H1 (cell line): ENCODE data around the gene CDC42. TPM values are rescaled to one million over a fixed set of nuclear protein-coding genes. Genes with fewer than 3 reads are reported as not detected.

Source experiments
- BACH1 ChIP-seq: IDR thresholded peaks from 2 replicates; pipeline ENCODE4 v1.6.1; 2012; ENCODE audit warnings: low read length, improper control_type of control experiment
- CBX5 ChIP-seq: fragments of 300-800, 300-1000 bp; sonication (generic); IDR thresholded peaks from 2 replicates; pipeline ENCODE4 v1.7.1; 2016; ENCODE audit warnings: antibody characterized with exemption, low read length, low read depth
- CREB1 ChIP-seq: IDR thresholded peaks from 2 replicates; pipeline ENCODE4 v1.6.1; 2012; ENCODE audit warnings: inconsistent platforms
- EP300 ChIP-seq, 2 experiments: IDR thresholded peaks; 1 replicate in 1 of 2; 2 replicates in 1 of 2; pipeline ENCODE4 v1.6.1; 2011 to 2012; ENCODE audit warnings: low read depth in 2 of 2, low read length in 2 of 2, mild to moderate bottlenecking in 2 of 2, borderline replicate concordance in 1 of 2, inconsistent platforms in 1 of 2, moderate library complexity in 1 of 2
- EZH2 ChIP-seq: fragments of 200-600 bp; sonication (generic); IDR thresholded peaks from 2 replicates; pipeline ENCODE4 v1.7.1; 2012; ENCODE audit warnings: low read depth, mild to moderate bottlenecking, moderate library complexity, low read length, inconsistent platforms; ENCODE audit not compliant: severe bottlenecking
- GABPA ChIP-seq: IDR thresholded peaks from 2 replicates; pipeline ENCODE4 v1.6.1; 2011; ENCODE audit warnings: mild to moderate bottlenecking, low read length, moderate library complexity, borderline replicate concordance; ENCODE audit not compliant: insufficient read depth
- HDAC2 ChIP-seq, 2 experiments: fragments of 300-600 bp in 1 of 2; sonication (generic) in 1 of 2; IDR thresholded peaks; 2 replicates each; pipeline ENCODE4 v1.6.1; 2011 to 2012; ENCODE audit warnings: low read depth in 2 of 2, low read length in 2 of 2, mild to moderate bottlenecking in 2 of 2, moderate library complexity in 2 of 2, borderline replicate concordance in 1 of 2, inconsistent platforms in 1 of 2
- JUND ChIP-seq: IDR thresholded peaks from 2 replicates; pipeline ENCODE4 v1.6.1; 2011; ENCODE audit warnings: mild to moderate bottlenecking, improper control_type of control experiment, low read length
- KDM1A ChIP-seq: fragments of 200-600, 300-600 bp; sonication (generic); IDR thresholded peaks from 2 replicates; pipeline ENCODE4 v1.7.1; 2016; ENCODE audit warnings: mild to moderate bottlenecking, low read length, borderline replicate concordance
- PHF8 ChIP-seq: fragments of 200-600 bp; sonication (generic); conservative IDR thresholded peaks from 2 replicates; pipeline ENCODE4 v1.7.1; 2012; ENCODE audit warnings: low read depth, mild to moderate bottlenecking, inconsistent platforms, low read length, moderate library complexity
- POLR2A ChIP-seq, 2 experiments: IDR thresholded peaks; 1 replicate in 1 of 2; 2 replicates in 1 of 2; pipeline ENCODE4 v1.6.1; 2011; ENCODE audit warnings: low read depth in 2 of 2, low read length in 2 of 2, mild to moderate bottlenecking in 2 of 2; ENCODE audit errors: control extremely low read depth in 1 of 2
- POU5F1 ChIP-seq: IDR thresholded peaks from 2 replicates; pipeline ENCODE4 v1.6.1; 2011; ENCODE audit warnings: low read depth, mild to moderate bottlenecking, low read length, moderate library complexity
- SIN3A ChIP-seq, 2 experiments: IDR thresholded peaks in 1 of 2; conservative IDR thresholded peaks in 1 of 2; 2 replicates each; pipeline ENCODE4 v1.6.1; 2011 to 2012; ENCODE audit warnings: low read length in 2 of 2, improper control_type of control experiment in 1 of 2, low read depth in 1 of 2, mild to moderate bottlenecking in 1 of 2
- SP1 ChIP-seq: IDR thresholded peaks from 2 replicates; pipeline ENCODE4 v1.6.1; 2011; ENCODE audit warnings: low read depth, low read length
- SP2 ChIP-seq: IDR thresholded peaks from 2 replicates; pipeline ENCODE4 v1.6.1; 2012; ENCODE audit warnings: mild to moderate bottlenecking, low read length, inconsistent platforms
- SP4 ChIP-seq: IDR thresholded peaks from 2 replicates; pipeline ENCODE4 v1.6.1; 2012; ENCODE audit warnings: low read length, inconsistent platforms
- SUZ12 ChIP-seq: fragments of 200-600 bp; sonication (generic); IDR thresholded peaks from 2 replicates; pipeline ENCODE4 v1.6.1; 2012; ENCODE audit warnings: mild to moderate bottlenecking, inconsistent platforms, low read length, moderate library complexity, mixed read lengths
- polyA plus RNA-seq, 7 experiments: library from polyadenylated mRNA; depleted of rRNA in 3 of 7; stranded (reverse) in 5 of 7; unstranded in 2 of 7; fragments of >200 nt in 5 of 7; fragments of 200-250 nt in 2 of 7; gene quantifications; 1 replicate in 5 of 7; 2 replicates in 1 of 7; 4 replicates in 1 of 7; pipeline versions ENCODE4 v1.2.1 to v1.2.3, GENCODE V29; 2011 to 2013; ENCODE audit warnings: missing spikeins in 2 of 7, mixed read lengths in 2 of 7
- total RNA-seq: library from RNA; stranded (reverse); fragmentation: NEBNext Ultra II Directional; extraction: Animal tissue kit (Norgen Biotek cat#: 25700); gene quantifications from 2 replicates; pipeline ENCODE4 v1.2.1, GENCODE V29; 2021

The CDC42 gene
- total and polyA plus RNA-seq, 2 of the 8 experiments (the other 6 are each of a cell fraction or from before 2014, with no cell fraction given) = 110 to 179 TPM

GRCh38 chr1:22025368-22026155 is 26.9 kb upstream of the CDC42 start (continued):
- no peak for TF ChIP-seq EZH2
- peak; percentile 77 for TF ChIP-seq SP1
- peak; percentile 82 for TF ChIP-seq SP2
- peak; percentile 92 for TF ChIP-seq GABPA
- no peak for TF ChIP-seq CBX5
- TF ChIP-seq PHF8 = peak; percentile 86
- TF ChIP-seq KDM1A = no peak
- peak; percentile 55 for TF ChIP-seq CREB1
- TF ChIP-seq HDAC2 (IDR thresholded peaks at IDR 0.05; ENCODE audit: borderline replicate concordance in 1 of 2, low read depth in 2 of 2, low read length in 2 of 2) = peak in 1 of 2 experiments; percentile 58; a peak in 1 of 4 replicates
- no peak for TF ChIP-seq EP300 (IDR thresholded peaks at IDR 0.05; ENCODE audit: borderline replicate concordance in 1 of 2, low read depth in 2 of 2, low read length in 2 of 2)
- TF ChIP-seq SP4 = no peak
- no peak for TF ChIP-seq SUZ12
- no peak for TF ChIP-seq POU5F1
- 0 out of 2 replicates have a peak, but pooled peaks have one; percentile 36 for TF ChIP-seq JUND
- peak in 1 of 2 experiments; percentile 90; a peak in 2 of 3 replicates for TF ChIP-seq POLR2A (IDR thresholded peaks at IDR 0.05; ENCODE audit: control extremely low read depth in 1 of 2, low read depth in 2 of 2, low read length in 2 of 2)
- peak; percentile 50 to 89; a peak in 3 of 4 replicates for TF ChIP-seq SIN3A (conservative IDR thresholded peaks at IDR 0.05 in 1 of 2, IDR thresholded peaks at IDR 0.05 in 1 of 2; ENCODE audit: low read depth in 1 of 2, low read length in 2 of 2)
- 0 out of 2 replicates have a peak, but pooled peaks have one; percentile 13 for TF ChIP-seq BACH1
- TF ChIP-seq, all 59 proteins: peak for 18
